Type B pancreatic cell (in vitro differentiated cells): Measurements from ENCODE around the gene ALDH1B1. TPM values are rescaled to one million over a fixed set of nuclear protein-coding genes. Genes with fewer than 3 reads are reported as not detected.

Experiments used
- DNase-seq: peaks from one replicate; pipeline ENCODE4 v3.0.0; 2021; ENCODE audit warnings: mixed read lengths; ENCODE audit not compliant: unreplicated experiment; ENCODE audit errors: extremely low spot score
- H3K27ac Mint-ChIP-seq: 2 replicates; pipeline ENCODE4 v1.8.0; 2021; ENCODE audit warnings: mild to moderate bottlenecking, mixed read lengths
- H3K27me3 Mint-ChIP-seq: 2 replicates; pipeline ENCODE4 v1.8.0; 2021; ENCODE audit warnings: mixed read lengths
- H3K36me3 Mint-ChIP-seq: 2 replicates; pipeline ENCODE4 v1.8.0; 2021; ENCODE audit warnings: mixed read lengths
- H3K4me1 Mint-ChIP-seq: one replicate; pipeline ENCODE4 v1.8.0; 2021; ENCODE audit warnings: mixed read lengths; ENCODE audit not compliant: unreplicated experiment
- H3K4me3 Mint-ChIP-seq: 2 replicates; pipeline ENCODE4 v1.8.0; 2021; ENCODE audit warnings: mild to moderate bottlenecking, mixed read lengths
- H3K9me3 Mint-ChIP-seq: 2 replicates; pipeline ENCODE4 v1.8.0; 2021; ENCODE audit warnings: mixed read lengths
- CTCF ChIP-seq: fragments of 200-600 bp; sonication (generic); conservative IDR thresholded peaks from 2 replicates; pipeline ENCODE4 v1.5.0; 2021; ENCODE audit warnings: antibody characterized with exemption, mild to moderate bottlenecking
- total RNA-seq: library from RNA; stranded (reverse); gene quantifications from 2 replicates; pipeline ENCODE4 v1.2.1, GENCODE V29; 2021; ENCODE audit warnings: low replicate concordance

The ALDH1B1 gene
- total RNA-seq, 1 donor from 2014 or later, result 29.1 TPM

GRCh38 chr9:38447703-38448102 lies 55.2 kb downstream of the ALDH1B1 start:
- TF ChIP-seq CTCF, result no peak
- Mint-ChIP-seq H3K27ac (no peak overlapping the region), H3K4me1 (peaks cover 8% of the 10 kb centered on the region), H3K9me3 (peaks cover 14% of the 10 kb centered on the region), H3K4me3 (no peak overlapping the region), H3K27me3 (peaks cover 19% of the 10 kb centered on the region), H3K36me3 (no peaks in the 10 kb centered on the region)
- DNase-seq, result no peak

Other genes starting within 250 kb of the ALDH1B1 start
- gene IGFBPL1, start 31.8 kb downstream of the ALDH1B1 start, total RNA-seq, result 9.7 and 26.7 TPM in 2 replicates
- 4.3 and 7.1 TPM in 2 replicates for gene ANKRD18A, start 227.9 kb downstream of the ALDH1B1 start, total RNA-seq